Activated CD4-positive, alpha-beta T cell treated with anti-CD3 and anti-CD28 coated beads for 4 hours (primary cell): ENCODE measurements around the gene TRIAP1.
A peak's percentile ranks its signal among the peaks of the same experiment; 100 is the strongest.
"Not testable (repeated sequence)": the region's sequence is repeated elsewhere in the genome, so short reads cannot be mapped to it uniquely, and the experiment has no call there.

Experiments
- DNase-seq, 2 donors: peaks; one replicate each; pipeline ENCODE4 v3.0.0-alpha.2; 2020

TRIAP1 gene

DNA sequence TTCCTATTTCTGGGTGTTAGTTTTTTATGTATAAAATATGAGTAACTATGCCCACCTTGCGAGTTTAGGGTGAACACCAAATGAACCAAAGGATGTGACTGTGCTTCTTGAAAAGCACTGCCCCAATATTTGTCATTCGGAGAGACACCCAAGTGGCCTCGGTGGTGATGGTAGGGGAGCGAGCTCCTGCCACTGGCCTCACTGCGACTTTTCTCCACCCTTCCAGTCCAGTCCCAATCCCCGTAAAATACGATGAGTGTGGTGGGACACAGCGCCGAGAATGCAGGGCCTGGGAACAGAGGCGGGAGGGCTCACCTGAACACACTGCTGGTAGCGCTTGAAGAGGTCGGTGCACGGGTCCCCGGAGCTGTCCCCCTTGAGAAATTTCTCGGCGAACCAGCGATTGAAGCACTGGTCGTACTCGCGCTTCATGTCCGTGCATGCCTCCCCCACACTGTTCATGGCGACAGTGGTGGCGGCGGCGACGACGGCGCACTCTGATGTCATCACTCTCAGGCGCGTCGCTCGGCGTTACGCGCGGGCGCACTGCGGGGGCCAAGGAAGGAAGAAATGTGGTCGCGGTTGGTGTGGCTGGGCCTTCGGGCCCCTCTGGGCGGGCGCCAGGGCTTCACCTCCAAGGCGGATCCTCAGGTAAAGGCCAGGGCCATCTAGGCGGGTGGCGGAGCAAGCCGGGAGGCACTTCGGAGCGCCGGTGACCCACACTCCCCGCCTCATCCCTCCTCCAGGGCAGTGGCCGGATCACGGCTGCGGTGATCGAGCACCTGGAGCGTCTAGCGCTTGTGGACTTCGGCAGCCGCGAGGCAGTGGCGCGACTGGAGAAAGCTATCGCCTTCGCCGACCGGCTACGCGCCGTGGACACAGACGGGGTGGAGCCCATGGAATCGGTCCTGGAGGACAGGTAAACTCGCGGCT lies at the start of gene TRIAP1, which contains the start of gene GATC:
TRIAP1 (minus strand) TSS at position 474 of the 933 bp plus-strand sequence; CDS start at position 462, 12 bp downstream.
GATC (plus strand) TSS at position 534 of the 933 bp plus-strand sequence; CDS start at position 571, 37 bp downstream.
- DNase-seq = peak; percentile 77 to 86

DNA sequence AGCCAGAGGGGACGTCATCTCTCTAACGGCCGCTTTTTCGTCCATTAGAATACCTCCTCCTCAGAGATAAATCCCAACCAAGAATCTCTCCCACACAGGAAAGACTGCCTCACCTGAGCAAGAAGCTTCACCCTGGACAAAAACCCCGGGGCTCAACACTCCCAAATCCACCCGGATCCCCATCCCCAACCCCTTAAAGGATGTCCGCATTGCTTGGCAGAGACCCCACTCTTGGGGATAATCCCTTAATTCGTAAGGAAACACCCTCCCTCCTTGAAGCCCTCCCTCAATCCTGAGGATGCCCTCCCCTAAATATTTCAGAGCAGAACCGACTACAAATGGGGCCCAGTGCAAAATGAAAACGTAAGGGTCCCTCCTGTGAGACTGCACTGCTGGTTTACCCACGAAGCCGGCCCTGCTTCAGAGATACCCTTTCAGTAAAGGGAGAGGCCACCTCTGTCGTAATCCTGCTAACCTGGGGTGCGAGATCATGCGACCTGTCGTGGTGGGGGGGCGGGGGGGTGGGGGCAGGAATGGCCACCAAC lies 49.1 kb upstream of the TRIAP1 start:
- no peak for DNase-seq

DNA sequence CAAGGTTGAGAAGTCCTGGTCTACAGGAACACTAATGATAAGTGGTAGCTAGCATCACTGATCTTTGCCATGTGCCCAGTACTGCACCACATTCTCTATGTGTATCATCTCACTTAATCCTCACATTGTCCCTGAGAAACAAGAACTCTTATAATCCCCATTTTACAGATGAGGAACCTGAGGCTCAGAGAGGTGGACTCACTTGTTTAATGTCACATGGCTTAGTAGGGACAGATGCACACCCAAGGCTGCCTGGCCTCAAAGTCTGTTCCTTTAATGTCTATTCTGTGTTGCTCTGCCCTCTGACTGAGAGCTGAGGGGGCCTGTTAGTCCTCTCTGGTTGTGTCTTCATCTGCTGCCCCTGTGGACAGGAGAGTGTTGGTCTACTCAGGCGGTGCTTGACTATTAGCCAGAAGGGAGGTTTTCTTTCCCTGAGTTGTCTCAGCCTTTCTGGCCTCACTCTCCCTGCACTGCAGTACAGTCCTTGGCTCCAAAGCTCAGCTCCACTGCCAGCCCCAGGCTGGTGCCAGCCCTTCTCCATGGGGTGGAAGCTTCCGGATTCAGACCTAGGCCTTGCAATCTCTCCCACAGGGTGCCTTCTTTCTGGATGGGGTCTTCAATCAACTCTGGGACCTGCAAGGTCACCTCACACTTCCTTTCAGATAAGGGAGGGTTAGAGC lies 44.8 kb upstream of the TRIAP1 start:
- DNase-seq = no peak

DNA sequence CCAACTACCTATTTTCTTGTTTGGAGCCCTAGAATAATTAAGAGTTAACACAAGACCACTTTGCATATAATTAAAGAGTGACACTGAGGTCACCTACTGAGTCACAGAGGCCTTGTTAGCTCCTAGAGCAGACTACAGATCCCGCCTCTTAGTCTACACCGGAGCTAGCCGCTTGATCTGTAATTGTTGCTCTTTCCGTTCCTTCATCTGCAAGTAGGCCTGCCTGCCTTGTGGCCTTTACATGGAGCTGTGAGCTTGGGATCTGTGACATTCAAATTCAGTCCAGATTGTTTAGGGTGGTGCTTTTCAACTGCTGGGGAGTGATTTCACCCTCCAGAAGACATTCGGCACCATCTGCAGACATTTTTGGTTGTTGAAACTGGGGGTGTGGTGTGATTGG lies 44.1 kb upstream of the TRIAP1 start:
- no peak for DNase-seq

DNA sequence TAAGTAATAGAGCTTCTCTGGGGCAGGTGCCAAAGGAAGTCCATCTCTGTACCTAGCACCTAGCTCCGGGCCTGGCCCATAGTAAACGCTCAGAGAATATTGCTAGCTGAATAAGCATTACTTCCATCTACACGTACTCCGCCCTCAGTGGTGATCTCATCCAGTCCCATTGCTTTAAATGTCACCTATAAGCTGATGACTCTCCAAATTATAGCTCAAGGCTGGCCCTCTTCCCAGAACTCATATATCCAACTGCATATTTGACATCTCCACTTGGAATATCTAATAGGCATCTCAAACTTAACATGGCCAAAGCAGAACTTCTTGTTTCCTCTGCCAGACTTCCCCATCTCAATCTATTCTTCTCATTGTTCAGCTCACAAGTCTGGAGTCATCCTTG lies 42.8 kb upstream of the TRIAP1 start:
- DNase-seq = no peak

DNA sequence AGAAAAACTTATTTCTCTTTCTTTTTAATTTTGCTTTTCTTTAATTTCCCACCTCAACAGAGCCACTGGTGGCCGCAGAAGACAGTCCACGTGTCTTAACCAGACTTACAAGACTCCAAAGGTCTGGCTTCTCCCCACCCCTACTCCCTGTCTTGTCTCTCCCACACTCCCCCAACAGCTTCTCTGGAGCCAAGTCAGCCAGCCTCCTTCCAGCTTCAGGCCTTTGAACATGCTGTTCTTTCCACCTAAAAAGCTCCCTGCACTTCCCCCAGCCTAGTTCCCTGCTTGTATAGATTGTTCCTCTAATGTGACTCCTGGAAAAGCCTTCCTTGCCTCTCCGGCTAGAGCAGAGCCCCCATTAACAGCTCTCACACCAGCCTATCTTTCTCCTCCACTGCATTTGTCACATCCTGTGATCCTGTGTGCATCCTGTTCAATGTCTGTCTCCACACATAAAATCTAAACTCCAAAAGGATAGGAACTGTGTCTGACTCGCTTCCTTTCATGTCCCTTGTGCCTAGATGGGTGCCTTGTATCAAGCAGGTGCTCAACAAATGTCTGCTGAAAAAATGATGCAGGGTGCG lies 42.0 kb upstream of the TRIAP1 start:
- DNase-seq = no peak

DNA sequence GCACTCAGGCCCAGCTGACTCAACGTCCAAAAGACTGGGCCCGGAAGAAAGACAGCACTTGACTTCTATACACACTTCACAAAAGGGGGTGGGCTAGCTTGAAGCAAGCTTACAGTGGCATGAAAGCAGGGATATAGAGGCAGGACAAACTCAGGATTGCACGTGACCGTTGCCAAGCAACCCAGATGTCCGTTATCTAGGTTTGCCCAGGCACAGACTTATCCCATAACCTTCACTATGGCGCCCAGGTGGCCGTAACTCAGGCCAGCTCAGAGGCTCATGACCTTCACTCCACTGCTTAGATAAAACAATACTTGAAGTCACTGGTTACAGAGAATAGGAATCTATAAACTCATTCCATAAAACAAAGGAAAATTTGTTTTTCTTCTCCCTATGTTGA lies 41.4 kb upstream of the TRIAP1 start:
- not testable (repeated sequence) for DNase-seq

DNA sequence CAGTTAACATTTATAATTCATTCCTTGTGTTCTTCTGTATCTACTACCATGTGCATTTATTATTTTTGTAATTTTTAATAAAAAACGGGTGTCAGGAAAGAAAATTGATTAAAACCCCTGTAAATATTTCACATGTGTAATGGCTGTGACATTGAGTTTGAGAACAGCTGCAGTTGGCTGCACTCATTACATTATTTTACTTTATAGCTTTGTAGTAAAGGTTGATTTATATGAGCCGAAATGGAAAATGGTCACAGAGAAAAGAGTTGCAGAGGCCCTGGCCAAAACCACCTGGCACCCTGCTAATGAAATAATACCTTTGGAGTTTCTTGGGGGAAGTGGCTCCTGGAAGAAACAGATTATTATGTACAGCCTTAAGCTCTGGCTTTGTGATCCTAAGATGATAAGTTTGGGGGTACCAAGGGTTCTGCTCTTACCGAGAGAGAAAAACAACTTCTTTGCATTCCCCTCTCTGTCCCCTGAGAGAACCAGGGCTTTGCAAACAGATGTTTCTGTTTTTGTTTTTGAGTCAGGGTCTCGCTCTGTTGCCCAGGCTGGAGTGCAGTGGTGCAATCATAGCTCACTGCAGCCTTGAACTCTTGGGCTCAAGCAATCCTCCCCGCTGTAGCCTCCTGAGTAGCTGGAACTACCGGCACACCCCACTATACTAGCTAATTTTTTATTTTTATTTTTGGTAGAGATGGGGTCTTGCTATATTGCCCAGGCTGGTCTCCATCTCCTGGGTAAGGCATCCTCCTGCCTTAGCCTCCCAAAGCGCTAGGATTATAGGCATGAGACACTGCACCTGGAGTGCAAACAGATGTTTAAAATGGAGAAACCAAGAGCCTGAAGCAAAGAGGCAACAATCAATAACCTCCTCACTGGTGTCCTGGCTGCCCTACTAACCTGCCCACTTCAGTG lies 40.0 kb upstream of the TRIAP1 start:
- DNase-seq = no peak

DNA sequence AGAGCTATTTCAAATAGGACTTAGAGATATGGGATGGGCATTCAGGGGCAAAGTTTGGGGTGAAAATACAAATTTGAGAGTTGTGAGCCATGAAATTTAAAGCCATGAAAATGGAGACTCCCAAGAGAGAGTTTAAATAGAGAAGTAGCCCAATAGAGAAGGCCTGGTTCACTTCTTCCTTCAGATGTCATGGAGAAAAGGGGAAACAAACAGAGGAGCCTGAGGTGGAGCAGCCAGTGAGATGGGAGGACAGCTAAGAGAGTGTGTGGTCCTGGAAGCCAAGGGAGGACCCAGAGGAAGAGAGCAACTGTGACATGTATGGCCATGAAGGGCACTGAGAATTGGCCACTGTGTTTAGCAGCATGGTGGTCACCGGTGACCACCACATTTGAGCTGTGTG lies 37.4 kb upstream of the TRIAP1 start:
- DNase-seq = no peak

DNA sequence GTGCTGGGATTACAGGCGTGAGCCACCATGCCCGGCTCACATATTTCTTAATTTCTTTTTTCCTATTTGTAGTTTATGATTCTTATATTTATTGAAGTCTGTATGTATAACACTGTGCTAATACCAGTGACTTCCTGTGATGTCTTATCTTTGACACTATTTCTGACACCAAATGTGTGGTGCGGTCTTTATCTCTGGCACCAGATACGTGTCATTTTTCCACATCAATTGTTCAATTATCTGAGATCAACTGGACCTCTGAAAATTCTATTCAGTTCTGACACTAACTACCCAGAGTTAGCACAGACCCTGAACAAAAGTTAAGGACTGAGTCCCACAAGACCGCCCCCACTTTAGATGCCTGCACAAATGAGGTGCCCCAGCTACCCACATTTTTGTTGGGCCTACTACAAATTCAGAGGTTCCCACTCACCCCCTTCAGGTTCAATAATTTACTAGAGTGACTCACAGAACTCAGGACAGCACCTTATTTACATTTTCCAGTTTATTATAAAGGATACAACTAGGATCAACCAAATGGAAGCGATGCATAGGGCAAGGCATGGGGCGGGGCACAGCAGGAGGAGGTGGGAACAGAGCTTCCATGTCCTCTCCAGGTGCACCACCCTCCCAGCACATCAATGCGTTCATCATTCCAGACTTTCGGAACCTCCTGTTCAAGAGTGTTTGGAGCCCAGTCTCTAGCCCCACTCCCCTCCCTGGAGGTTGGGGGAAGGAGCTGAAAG lies 35.0 kb upstream of the TRIAP1 start:
- no peak for DNase-seq

DNA sequence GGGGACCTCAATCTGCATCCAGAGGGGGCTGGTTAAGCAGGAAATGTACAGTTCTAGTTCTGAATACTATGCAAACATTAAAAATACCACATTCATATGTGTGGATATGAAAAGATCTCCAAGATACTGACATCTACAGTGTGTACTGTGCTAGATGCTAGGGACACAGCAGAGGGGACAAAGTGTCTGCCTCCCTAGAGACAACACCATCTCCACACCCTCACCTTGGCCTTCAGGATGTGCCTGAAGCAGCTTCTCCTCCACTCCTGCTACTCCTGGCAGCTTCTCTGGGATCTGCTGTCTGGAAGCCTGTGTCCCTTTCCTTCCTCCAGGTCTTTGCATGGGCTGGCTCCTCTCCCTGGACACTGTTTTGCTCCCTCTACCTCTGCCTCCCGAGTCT lies 34.0 kb upstream of the TRIAP1 start:
- no peak for DNase-seq

DNA sequence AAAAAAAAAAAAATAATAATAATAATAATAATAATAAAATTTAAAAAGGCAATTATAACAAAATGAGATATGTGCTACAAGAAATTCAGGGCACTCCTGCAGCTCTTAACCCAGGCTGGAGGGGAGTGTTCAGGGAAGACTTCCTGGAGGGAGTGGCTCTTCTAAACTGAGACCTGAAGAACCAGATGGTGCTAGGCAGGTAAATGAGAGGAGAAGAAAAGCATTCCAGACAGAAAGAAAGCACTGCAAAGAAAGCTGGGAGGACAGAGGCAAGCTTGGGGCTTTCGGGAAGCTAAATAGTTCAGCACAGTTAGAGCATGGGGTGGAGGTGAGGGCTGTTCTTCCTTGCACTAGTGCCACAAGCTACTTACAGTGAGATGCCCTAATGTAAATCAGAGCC lies 33.3 kb upstream of the TRIAP1 start:
- no peak for DNase-seq

DNA sequence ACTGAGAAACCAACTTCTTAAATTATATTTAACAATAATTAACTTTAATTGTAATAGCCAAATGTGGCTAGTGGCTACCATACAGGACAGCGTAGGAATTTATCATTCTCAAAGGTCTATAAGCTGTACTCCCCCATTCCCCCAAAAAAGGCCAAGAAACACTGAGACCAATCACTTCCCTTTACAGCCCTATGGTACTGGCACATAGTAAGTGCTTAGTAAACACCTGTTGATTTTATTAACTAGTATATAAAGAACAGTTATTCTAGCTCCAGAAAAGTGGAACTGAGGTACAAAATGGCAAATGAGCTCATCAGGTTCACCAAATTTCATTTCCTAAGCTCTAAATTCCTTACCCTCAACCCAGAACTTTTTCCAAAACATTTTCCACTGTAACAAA lies 29.5 kb upstream of the TRIAP1 start:
- no peak for DNase-seq

DNA sequence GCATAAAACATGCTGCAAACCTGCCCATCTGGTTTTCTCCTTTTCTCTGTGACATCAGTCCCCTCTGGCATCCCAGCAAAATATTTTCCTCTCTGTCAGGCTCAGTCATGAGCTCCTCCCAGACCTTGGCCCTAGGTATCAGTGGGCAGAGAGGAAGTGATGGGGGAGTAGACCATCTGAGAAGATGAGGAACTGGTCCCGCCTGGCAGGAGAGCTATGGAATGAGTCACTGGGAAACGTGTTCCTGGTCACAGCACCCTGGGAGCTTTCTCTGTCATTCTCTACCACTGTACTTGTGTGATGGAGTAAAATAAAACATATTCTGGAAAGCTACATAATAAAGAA lies 28.4 kb upstream of the TRIAP1 start:
- DNase-seq = no peak

DNA sequence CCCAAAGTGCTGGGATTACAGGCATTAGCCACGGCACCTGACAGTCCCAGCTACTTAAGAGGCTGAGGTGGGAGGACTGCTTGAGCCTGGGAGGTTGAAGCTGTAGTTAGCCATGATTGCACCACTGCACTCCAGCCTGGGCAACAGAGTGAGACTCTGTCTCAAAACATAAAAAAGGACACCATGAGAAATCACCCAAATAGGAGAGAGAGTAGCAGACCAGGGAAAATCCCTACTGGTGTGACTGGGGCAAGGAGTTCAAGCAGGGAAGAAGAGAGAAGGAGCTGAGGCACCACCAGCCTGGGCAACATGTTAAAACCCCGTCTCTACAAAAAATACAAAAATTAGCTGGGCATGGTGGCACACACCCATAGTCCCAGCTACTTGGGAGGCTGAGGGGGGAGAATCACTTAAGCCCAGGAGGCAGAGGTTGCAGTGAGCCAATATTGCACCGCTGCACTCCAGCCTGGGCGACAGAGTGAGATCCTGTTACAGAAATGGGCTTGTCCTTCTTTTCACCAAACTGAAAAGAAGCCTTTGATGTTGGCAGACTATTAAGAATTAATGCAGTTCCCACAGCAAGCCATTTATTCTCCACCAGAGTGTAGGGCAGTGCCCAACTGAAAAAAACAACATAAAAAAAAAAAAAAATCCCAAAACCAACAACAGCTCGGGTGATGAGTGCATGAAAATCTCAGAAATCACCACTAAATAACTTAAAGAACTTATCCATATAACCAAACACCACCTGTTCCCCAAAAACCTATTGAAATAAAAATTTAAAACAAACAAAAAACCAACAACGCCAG lies 27.8 kb upstream of the TRIAP1 start:
- DNase-seq = no peak

DNA sequence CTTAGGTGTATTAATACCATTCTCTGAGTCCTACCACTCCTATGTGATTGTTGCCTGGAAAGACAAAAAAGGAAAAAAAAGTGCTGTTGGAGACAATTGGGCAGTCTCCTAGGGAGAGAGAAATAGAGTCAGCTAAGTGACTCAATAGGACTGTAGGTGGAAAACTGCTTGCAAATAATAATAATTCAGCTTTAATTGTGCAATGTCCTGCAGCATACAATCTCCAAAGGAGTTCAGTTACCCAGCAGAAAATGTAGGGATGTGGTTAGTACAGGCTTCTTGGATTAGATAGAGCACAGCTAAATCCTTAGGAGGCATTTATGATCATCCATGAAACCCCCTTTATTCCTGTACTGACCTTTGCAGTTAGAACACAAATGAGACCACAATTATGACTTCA lies 26.3 kb upstream of the TRIAP1 start:
- no peak for DNase-seq

DNA sequence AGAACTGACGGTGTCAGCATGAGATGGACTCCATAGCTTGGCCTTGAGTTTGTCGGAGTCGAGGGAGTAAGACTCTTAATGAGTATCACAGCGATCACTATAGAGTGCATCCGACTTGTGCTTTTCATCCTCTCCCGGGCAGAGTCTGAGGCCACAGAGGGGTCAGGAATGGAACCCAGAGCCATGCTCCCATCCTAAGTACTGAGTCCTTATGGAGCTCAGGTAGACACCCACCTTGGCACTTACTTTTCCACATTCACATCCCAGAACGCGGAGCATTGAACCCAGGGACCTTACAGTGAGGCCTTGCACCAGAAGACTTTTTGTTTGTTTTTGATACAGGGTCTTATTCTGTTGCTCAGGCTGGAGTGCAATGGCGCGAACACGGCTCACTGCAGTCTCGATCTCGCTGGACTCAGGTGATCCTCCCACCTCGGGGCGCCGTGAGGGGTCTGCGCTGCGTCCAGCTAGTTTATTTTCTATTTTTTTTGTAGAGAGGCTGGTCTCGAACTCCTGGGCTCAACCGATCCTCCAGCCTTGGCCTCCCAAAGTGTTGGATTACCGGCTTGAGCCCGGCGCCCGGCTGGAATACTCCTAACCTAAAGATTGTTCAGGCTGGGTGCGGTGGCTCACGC lies 24.1 kb upstream of the TRIAP1 start:
- DNase-seq = no peak

DNA sequence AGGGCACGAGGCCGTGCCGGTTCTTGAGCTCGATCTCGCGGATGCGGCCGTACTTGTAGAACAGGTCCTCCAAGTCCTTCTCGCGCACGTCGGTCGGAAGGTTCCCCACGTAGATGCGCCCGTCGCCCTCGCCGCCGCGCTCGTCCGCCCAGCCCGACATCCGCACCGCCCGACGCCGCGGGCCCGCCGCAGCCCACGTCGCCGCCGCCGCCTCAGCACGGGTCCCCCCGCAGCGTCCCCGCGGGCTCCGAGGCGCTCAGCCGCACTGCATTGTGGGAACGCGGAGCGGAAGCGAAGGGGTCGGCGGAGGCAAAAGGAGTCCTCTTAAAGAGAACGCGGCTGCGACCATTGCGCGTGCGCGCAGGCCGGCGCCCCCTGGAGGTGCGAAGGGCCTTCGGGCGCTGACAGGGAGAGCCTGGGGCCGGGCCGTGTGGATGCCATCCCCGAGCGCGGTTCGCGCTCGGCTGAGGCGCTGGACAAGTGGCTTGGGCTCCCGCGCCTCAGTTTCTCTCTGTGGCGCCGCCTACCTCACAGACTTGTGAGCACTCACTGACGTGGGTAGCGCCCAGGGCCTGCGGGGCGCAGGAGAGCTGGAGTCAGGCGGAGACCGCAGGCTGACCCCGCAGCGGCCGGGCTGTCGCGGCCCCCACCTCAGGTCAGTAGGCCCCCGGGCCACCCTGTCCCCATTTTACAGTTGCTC lies 23.4 kb upstream of the TRIAP1 start, which contains the start of gene SRSF9:
SRSF9 (minus strand) TSS at position 299 of the 700 bp plus-strand sequence; CDS start at position 160, 139 bp downstream.
- DNase-seq = peak; percentile 95 to 96

DNA sequence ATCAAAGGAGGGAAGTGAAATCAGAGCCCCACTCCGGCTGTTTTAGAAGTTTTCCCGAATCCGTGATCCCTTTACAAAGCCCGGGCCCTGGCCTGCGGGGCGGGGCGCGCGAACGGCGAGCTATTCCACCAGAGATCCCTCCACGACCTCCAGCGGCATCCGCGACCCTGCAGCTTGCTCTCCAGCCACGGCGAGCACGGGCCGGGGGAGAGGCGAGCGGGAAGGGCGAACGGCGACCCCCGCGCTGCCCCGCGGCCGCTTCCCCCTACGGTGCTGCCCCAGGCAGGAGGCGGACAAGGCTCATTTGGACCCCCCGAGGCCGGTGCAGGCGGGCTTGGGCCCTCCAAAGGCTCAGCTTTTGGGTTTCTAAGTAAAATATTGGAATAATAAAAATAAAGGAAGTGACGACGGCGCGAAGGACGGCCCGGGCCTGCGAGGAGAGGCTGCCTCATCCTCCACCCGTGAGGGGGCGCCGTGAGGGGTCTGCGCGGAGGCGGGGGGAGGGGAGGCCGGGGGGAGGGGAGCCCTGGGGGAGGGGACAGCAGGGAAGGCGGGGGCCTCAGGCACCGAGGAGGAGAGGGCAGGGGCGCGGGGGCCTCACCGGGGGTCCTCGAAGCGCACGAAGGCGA lies 22.8 kb upstream of the TRIAP1 start:
- DNase-seq = peak; percentile 59 to 68
